Left lung (tissue), 10 donors: ENCODE data around the gene GABPB2. TPM values are rescaled to one million over a fixed set of nuclear protein-coding genes. Genes with fewer than 3 reads are reported as not detected.
A peak's percentile ranks its signal among the peaks of the same experiment; 100 is the strongest.
"Not testable (repeated sequence)": the region's sequence is repeated elsewhere in the genome, so short reads cannot be mapped to it uniquely, and the experiment has no call there.

Source experiments
- ATAC-seq: fragments of 200-7000 bp; cut with Tn5 transposase; one replicate; pipeline ENCODE4 v1.9.1; 2020; ENCODE audit warnings: moderate library complexity
- DNase-seq, 4 donors: peaks; one replicate each; pipeline ENCODE4 v3.0.0-alpha.2; 2013 to 2020
- H3K27ac ChIP-seq, 2 donors: fragments of 200-600 bp; sonication (generic) in 1 of 2; one replicate each; pipeline versions ENCODE4 v1.5.0 to v1.8.0; 2020 to 2021
- H3K27me3 ChIP-seq, 2 donors: fragments of 200-600 bp; sonication (generic) in 1 of 2; one replicate each; pipeline versions ENCODE4 v1.5.0 to v1.8.0; 2020 to 2021
- H3K36me3 ChIP-seq, 2 donors: fragments of 200-600 bp; sonication (generic) in 1 of 2; one replicate each; pipeline versions ENCODE4 v1.5.0 to v1.8.0; 2020 to 2021
- H3K4me1 ChIP-seq, 2 donors: fragments of 200-600 bp; one replicate each; pipeline ENCODE4 v1.8.0; 2021
- H3K4me3 ChIP-seq, 2 donors: fragments of 200-600 bp; sonication (generic) in 1 of 2; one replicate each; pipeline versions ENCODE4 v1.5.0 to v1.8.0; 2020 to 2021; ENCODE audit warnings: mild to moderate bottlenecking in 1 of 2
- H3K9me3 ChIP-seq, 2 donors: fragments of 200-600 bp; sonication (generic) in 1 of 2; one replicate each; pipeline versions ENCODE4 v1.5.0 to v1.8.0; 2020 to 2021
- intact Hi-C, 2 donors: fragments of 100-400 bp; cut with DNase I; formaldehyde crosslinking; loops; one replicate each; pipeline versions ENCODE4 v1.11.2 to v1.14.2; 2022
- polyA plus RNA-seq, 6 donors: library from polyadenylated mRNA; unstranded; fragments of 120-200 nt; gene quantifications; one replicate each; pipeline ENCODE4 v1.2.1, GENCODE V29; 2013; ENCODE audit not compliant: insufficient read length in 6 of 6
- total RNA-seq, 2 donors: library from RNA; stranded (reverse); fragmentation: NEBNext Ultra II Directional; extraction: Animal tissue kit (Norgen Biotek cat#: 25700); gene quantifications; one replicate each; pipeline ENCODE4 v1.2.1, GENCODE V29; 2021
- TF ChIP-seq, protein P1 (sequence below), 2 donors: fragments of 200-600 bp; sonication (generic) in 1 of 2; IDR thresholded peaks; one replicate each; pipeline versions ENCODE4 v1.5.0 to v1.8.0; 2021; ENCODE audit warnings: antibody characterized with exemption in 2 of 2
- donor health status: DM: no; HTN: yes; CAD: no.
- donor health status: DM: no; HTN: no; CAD: no.

GABPB2 gene
- total and polyA plus RNA-seq, 8 donors: 10.6 to 13.5 (median 12.8) TPM

DNA sequence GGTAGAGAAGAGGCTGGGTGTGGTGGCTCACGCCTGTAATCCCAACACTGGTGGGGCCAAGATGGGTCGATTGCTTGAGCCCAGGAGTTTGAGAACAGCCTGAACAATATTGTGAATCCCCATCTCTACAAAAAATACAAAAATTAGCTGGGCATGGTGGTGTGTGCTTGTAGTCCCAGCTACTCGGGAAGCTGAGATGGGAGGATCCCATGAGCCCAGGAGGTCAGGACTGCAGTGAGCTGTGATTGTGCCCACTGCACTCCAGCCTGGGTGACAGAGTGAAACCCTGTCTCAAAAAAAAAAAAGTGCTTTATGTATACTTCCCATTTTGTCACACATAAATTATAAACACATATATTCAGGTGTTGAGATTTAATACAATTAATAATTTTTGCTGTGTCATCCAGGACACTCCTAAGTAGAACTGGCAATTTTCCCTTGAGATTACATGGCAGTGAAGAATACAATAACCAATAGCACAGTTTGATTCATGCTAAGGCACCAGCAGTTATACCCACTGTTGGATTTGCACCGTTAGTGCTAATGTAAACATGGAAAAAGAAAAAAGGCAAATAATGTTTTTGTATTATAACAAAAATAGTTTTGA is 15.5 kb downstream of the GABPB2 start:
- Histone ChIP-seq H3K27ac (no peak overlapping the region), H3K4me1 (no peaks in the 10 kb centered on the region), H3K9me3 (no peaks in the 10 kb centered on the region), H3K4me3 (no peak overlapping the region), H3K36me3 (no peaks in the 10 kb centered on the region), H3K27me3 (no peaks in the 10 kb centered on the region)
- DNase-seq (no peak), ATAC-seq (no peak)
- intact Hi-C loops: no loop called here
- TF ChIP-seq, protein P1, sequence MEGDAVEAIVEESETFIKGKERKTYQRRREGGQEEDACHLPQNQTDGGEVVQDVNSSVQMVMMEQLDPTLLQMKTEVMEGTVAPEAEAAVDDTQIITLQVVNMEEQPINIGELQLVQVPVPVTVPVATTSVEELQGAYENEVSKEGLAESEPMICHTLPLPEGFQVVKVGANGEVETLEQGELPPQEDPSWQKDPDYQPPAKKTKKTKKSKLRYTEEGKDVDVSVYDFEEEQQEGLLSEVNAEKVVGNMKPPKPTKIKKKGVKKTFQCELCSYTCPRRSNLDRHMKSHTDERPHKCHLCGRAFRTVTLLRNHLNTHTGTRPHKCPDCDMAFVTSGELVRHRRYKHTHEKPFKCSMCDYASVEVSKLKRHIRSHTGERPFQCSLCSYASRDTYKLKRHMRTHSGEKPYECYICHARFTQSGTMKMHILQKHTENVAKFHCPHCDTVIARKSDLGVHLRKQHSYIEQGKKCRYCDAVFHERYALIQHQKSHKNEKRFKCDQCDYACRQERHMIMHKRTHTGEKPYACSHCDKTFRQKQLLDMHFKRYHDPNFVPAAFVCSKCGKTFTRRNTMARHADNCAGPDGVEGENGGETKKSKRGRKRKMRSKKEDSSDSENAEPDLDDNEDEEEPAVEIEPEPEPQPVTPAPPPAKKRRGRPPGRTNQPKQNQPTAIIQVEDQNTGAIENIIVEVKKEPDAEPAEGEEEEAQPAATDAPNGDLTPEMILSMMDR (IDR thresholded peaks at IDR 0.05): no peak

DNA sequence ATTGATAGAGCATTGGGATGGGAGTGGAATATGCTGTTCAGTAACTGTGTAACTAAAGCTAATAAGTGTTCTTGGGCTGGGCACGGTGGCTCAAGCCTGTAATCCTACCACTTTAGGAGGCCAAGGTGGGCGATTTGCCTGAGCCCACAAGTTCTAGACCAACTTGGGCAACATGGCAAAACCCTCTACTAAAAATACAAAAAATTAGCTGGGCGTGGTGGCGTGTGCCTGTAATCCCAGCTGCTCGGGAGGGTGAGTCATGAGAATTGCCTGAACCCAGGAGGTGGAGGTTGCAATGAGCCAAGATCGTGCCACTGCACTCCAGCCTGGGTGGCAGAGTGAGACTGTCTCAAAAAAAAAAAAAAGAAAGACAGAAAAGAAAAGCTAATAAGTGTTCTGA is 26.9 kb downstream of the GABPB2 start:
- H3K4me1 ChIP-seq, DNase-seq, H3K36me3 ChIP-seq, H3K4me3 ChIP-seq, ATAC-seq, intact Hi-C loops, H3K27ac ChIP-seq, H3K9me3 ChIP-seq, H3K27me3 ChIP-seq: not testable (repeated sequence)

GRCh38 chr1:151098126-151098525 is 27.6 kb downstream of the GABPB2 start:
- no peak for ATAC-seq
- no peak overlapping the region for H3K4me3 ChIP-seq
- H3K27ac ChIP-seq: no peak overlapping the region
- no peaks in the 10 kb centered on the region for H3K4me1 ChIP-seq
- intact Hi-C loops: no loop called here
- no peaks in the 10 kb centered on the region for H3K27me3 ChIP-seq
- TF ChIP-seq, protein P1 (IDR thresholded peaks at IDR 0.05): no peak
- no peak for DNase-seq
- peaks cover 0 to 4% of the 10 kb centered on the region in 2 donors for H3K36me3 ChIP-seq
- no peaks in the 10 kb centered on the region for H3K9me3 ChIP-seq

DNA sequence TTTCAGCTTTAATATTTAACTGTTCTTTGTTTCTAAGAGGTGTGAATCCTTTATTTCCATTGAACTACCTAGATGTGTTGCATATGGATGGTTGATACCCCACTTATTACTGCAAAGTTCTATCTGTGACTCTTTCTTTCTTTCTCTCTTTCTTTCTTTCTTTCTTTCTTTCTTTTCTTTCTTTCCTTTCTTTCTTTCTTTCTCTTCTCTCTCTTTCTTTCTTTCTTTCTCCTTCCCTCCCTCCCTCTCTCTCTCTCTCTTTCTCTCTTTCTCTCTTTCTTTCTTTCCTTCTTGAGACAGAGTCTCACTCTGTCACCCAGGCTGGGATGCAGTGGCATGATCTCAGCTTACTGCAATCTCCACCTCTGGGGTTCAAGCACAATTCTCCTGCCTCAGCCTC is 34.1 kb downstream of the GABPB2 start:
- no peaks in the 10 kb centered on the region for H3K9me3 ChIP-seq
- intact Hi-C loops: loop anchor here in 1 of 2 donors (5.0 kb wide), 1 partner anchor 53 kb away; the partner anchor contains the start of gene TNFAIP8L2
- H3K4me1 ChIP-seq: no peaks in the 10 kb centered on the region
- no peak overlapping the region for H3K4me3 ChIP-seq
- no peak for DNase-seq
- H3K27me3 ChIP-seq: no peaks in the 10 kb centered on the region
- ATAC-seq: no peak
- peaks cover 0 to 28% of the 10 kb centered on the region in 2 donors for H3K36me3 ChIP-seq
- TF ChIP-seq, protein P1 (IDR thresholded peaks at IDR 0.05): no peak
- no peak overlapping the region for H3K27ac ChIP-seq

GRCh38 chr1:151106894-151107293 is 36.3 kb downstream of the GABPB2 start:
- ATAC-seq (no peak), DNase-seq (peak in 1 of 4 donors; percentile 3)
- no peak overlapping the region for H3K4me3 ChIP-seq
- peaks cover 0 to 31% of the 10 kb centered on the region in 2 donors for H3K36me3 ChIP-seq
- no peak overlapping the region for H3K27ac ChIP-seq
- intact Hi-C loops: no loop called here
- H3K9me3 ChIP-seq: no peaks in the 10 kb centered on the region
- no peaks in the 10 kb centered on the region for H3K4me1 ChIP-seq
- no peaks in the 10 kb centered on the region for H3K27me3 ChIP-seq
- TF ChIP-seq, protein P1 (IDR thresholded peaks at IDR 0.05): no peak

GRCh38 chr1:151108331-151108730 is 37.8 kb downstream of the GABPB2 start:
- H3K27me3 ChIP-seq: no peaks in the 10 kb centered on the region
- H3K4me3 ChIP-seq: no peak overlapping the region
- H3K4me1 ChIP-seq: no peaks in the 10 kb centered on the region
- H3K27ac ChIP-seq: no peak overlapping the region
- H3K9me3 ChIP-seq: no peaks in the 10 kb centered on the region
- no peak for ATAC-seq
- intact Hi-C loops: no loop called here
- TF ChIP-seq, protein P1 (IDR thresholded peaks at IDR 0.05): no peak
- peaks cover 0 to 27% of the 10 kb centered on the region in 2 donors for H3K36me3 ChIP-seq
- DNase-seq: no peak
